Naive thymus-derived CD4-positive, alpha-beta T cell (primary cell): ENCODE results near the gene LRRC32. TPM values are rescaled to one million over a fixed set of nuclear protein-coding genes. Genes with fewer than 3 reads are reported as not detected.
A peak's percentile ranks its signal among the peaks of the same experiment; 100 is the strongest.

Experiments used
- ATAC-seq: fragments of 150-1000 bp; cut with Tn5 transposase; 2 replicates; pipeline ENCODE4 v1.10.0; 2021; ENCODE audit warnings: mild to moderate bottlenecking, moderate library complexity
- CTCF ChIA-PET: fragments of 350-600 bp; sonication (Branson Sonifier 250); formaldehyde crosslinking; loops from one replicate; lab custom pipeline; 2021; ENCODE audit warnings: antibody characterized with exemption; lab: Charles Lee
- POLR2A ChIA-PET: fragments of 350-600 bp; sonication (Branson Sonifier 250); formaldehyde crosslinking; loops from one replicate; lab custom pipeline; 2021; ENCODE audit warnings: antibody characterized with exemption, inconsistent platforms; lab: Charles Lee
- DNase-seq, 9 donors: peaks; one replicate each; pipeline versions ENCODE4 v3.0.0 to v3.0.0-alpha.2; 2020 to 2022; ENCODE audit warnings: mixed read lengths in 1 of 9
- H3K27ac ChIP-seq: one replicate; pipeline ENCODE4 v1.7.0; 2013; ENCODE audit warnings: mild to moderate bottlenecking, low read depth, low read length, moderate library complexity
- H3K27me3 ChIP-seq, 2 donors: one replicate each; pipeline ENCODE4 v1.7.0; 2013; ENCODE audit warnings: low read length in 2 of 2, mild to moderate bottlenecking in 2 of 2, moderate library complexity in 2 of 2; ENCODE audit not compliant: control insufficient read depth in 2 of 2, insufficient read depth in 2 of 2
- H3K36me3 ChIP-seq, 3 experiments: 1 replicate in 2 of 3; 2 replicates in 1 of 3; pipeline ENCODE4 v1.7.0; 2013; ENCODE audit warnings: low read length in 3 of 3, mild to moderate bottlenecking in 3 of 3, moderate library complexity in 1 of 3; ENCODE audit not compliant: insufficient read depth in 3 of 3, control insufficient read depth in 2 of 3
- H3K4me1 ChIP-seq, 2 donors: one replicate each; pipeline ENCODE4 v1.7.0; 2013; ENCODE audit warnings: low read length in 2 of 2, mild to moderate bottlenecking in 2 of 2, moderate library complexity in 1 of 2; ENCODE audit not compliant: control insufficient read depth in 2 of 2, insufficient read depth in 2 of 2
- H3K4me3 ChIP-seq: 2 replicates; pipeline ENCODE4 v1.7.0; 2013; ENCODE audit warnings: mild to moderate bottlenecking, low read length
- H3K9me3 ChIP-seq, 3 experiments: 1 replicate in 2 of 3; 2 replicates in 1 of 3; pipeline ENCODE4 v1.7.0; 2013; ENCODE audit warnings: low read length in 3 of 3; ENCODE audit not compliant: control insufficient read depth in 2 of 3
- H3K27ac Mint-ChIP-seq, 9 donors: one replicate each; pipeline ENCODE4 v1.8.0; 2020 to 2022; ENCODE audit warnings: mixed read lengths in 9 of 9, mild to moderate bottlenecking in 8 of 9, moderate library complexity in 5 of 9, inconsistent platforms in 2 of 9
- H3K27me3 Mint-ChIP-seq, 5 donors: one replicate each; pipeline ENCODE4 v1.8.0; 2021 to 2022; ENCODE audit warnings: mixed read lengths in 5 of 5, mild to moderate bottlenecking in 1 of 5
- H3K36me3 Mint-ChIP-seq, 5 donors: one replicate each; pipeline ENCODE4 v1.8.0; 2020 to 2022; ENCODE audit warnings: mixed read lengths in 5 of 5, mild to moderate bottlenecking in 3 of 5, inconsistent platforms in 1 of 5
- H3K4me1 Mint-ChIP-seq, 7 donors: one replicate each; pipeline ENCODE4 v1.8.0; 2020 to 2022; ENCODE audit warnings: mixed read lengths in 7 of 7, mild to moderate bottlenecking in 3 of 7, inconsistent platforms in 1 of 7
- H3K4me3 Mint-ChIP-seq, 10 donors: one replicate each; pipeline ENCODE4 v1.8.0; 2020 to 2022; ENCODE audit warnings: mild to moderate bottlenecking in 10 of 10, mixed read lengths in 10 of 10, moderate library complexity in 6 of 10, inconsistent platforms in 2 of 10
- H3K9me3 Mint-ChIP-seq, 11 donors: one replicate each; pipeline ENCODE4 v1.8.0; 2020 to 2022; ENCODE audit warnings: mixed read lengths in 11 of 11, mild to moderate bottlenecking in 4 of 11, inconsistent platforms in 1 of 11, moderate library complexity in 1 of 11
- intact Hi-C, 2 donors: fragments of 100-400 bp; cut with micrococcal nuclease; formaldehyde crosslinking; loops; one replicate each; pipeline ENCODE4 v1.15.1; 2023
- polyA plus RNA-seq, 2 donors: library from polyadenylated mRNA; unstranded; fragments of 300-500 nt; fragmentation: Illumina TruSeq; gene quantifications; one replicate each; pipeline ENCODE4 v1.2.3, GENCODE V29; 2021
- total RNA-seq, 6 experiments: library from RNA in 5 of 6; stranded (reverse) in 5 of 6; gene quantifications; 1 replicate in 5 of 6; 2 replicates in 1 of 6; pipeline ENCODE4 v1.2.3 and lab custom pipeline; 2021 to 2026

Gene LRRC32
- total and polyA plus RNA-seq, 7 experiments from 2014 or later, result 0.08 to 4.5 (median 0.61) TPM; not detected in 3

GRCh38 chr11:76700177-76701100, 29.9 kb upstream of the LRRC32 start:
- Histone ChIP-seq H3K36me3 (no peaks in the 10 kb centered on the region), H3K27me3 (no peaks in the 10 kb centered on the region), H3K4me3 (no peak overlapping the region), H3K9me3 (no peaks in the 10 kb centered on the region), H3K27ac (no peak overlapping the region), H3K4me1 (no peaks in the 10 kb centered on the region)
- Mint-ChIP-seq H3K4me3 (no peak overlapping the region), H3K4me1 (peaks cover 0 to 5% (median 0%) of the 10 kb centered on the region in 7 donors), H3K27ac (peak overlapping the region in 1 of 9 donors; percentile 0), H3K27me3 (peaks cover 4 to 17% (median 6%) of the 10 kb centered on the region in 5 donors), H3K36me3 (peaks cover 0 to 8% (median 0%) of the 10 kb centered on the region in 5 donors), H3K9me3 (peaks cover 0 to 11% (median 0%) of the 10 kb centered on the region in 11 donors)
- DNase-seq (no peak), ATAC-seq (peak; percentile 62)
- intact Hi-C loops, result no loop called here
- ChIA-PET CTCF (no interaction called here), POLR2A (no interaction called here)

- no peak overlapping the region for H3K27ac ChIP-seq
- Mint-ChIP-seq H3K27me3 (peaks cover 2 to 16% (median 6%) of the 10 kb centered on the region in 5 donors), H3K4me3 (no peak overlapping the region), H3K27ac (no peak overlapping the region), H3K9me3 (peaks cover 0 to 3% (median 0%) of the 10 kb centered on the region in 11 donors), H3K4me1 (peaks cover 0 to 8% (median 0%) of the 10 kb centered on the region in 7 donors), H3K36me3 (peaks cover 0 to 2% (median 0%) of the 10 kb centered on the region in 5 donors)
- intact Hi-C loops, result no loop called here
- H3K36me3 ChIP-seq, result no peaks in the 10 kb centered on the region
- no peaks in the 10 kb centered on the region for H3K27me3 ChIP-seq
- no peaks in the 10 kb centered on the region for H3K9me3 ChIP-seq
- ATAC-seq (no peak), DNase-seq (no peak)
- ChIA-PET CTCF (interaction anchor here (0.6 kb wide), 1 partner anchor 17 kb away, joined by 4 read pairs; no protein-coding TSS in a partner anchor), POLR2A (no interaction called here)
- no peak overlapping the region for H3K4me3 ChIP-seq
- no peaks in the 10 kb centered on the region for H3K4me1 ChIP-seq
Measured at GRCh38 chr11:76699451-76700091, 29.0 kb upstream of the LRRC32 start.

DNA sequence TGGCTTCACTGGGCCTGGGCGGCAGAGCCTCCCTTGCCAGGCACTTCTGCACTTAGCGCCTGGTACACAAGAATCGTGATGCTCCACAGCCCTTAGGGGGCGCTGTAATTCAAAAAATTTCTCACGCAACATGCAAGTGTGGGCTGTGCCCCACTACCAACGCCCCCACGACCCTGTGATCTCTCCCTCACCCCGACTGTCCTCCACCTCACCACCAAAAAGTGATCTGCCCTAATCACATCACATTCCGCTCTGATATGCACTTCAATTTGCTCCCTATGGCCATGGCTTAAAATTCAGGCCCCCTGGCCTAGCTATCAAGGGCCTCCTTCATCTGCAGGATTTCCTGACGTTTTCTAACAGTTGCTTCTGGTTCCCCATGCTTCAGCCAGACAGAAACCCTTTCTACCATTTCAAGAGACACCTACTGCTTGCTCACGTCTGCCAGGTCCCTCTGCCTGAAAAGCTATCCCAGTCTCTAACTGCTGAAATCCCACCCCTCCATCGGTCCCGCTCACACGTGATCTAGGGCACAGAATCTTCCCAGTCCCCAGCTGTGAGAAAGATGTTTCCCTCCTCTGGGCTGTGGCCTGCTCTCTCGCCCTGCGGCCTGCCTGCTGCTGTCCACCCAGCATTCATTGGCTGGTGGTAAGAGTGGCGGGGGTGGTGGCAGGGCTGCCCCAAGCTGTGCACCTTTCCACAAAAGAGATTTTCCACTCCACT, 27.9 kb upstream of the LRRC32 start:
- CTCF ChIA-PET, result no interaction called here
- no peaks in the 10 kb centered on the region for H3K36me3 Mint-ChIP-seq
- H3K4me1 Mint-ChIP-seq, result peaks cover 0 to 8% (median 0%) of the 10 kb centered on the region in 7 donors
- H3K27me3 Mint-ChIP-seq, result peaks cover 0 to 10% (median 2%) of the 10 kb centered on the region in 5 donors
- intact Hi-C loops, result no loop called here
- Histone ChIP-seq H3K27me3 (no peaks in the 10 kb centered on the region), H3K4me3 (no peak overlapping the region), H3K9me3 (no peaks in the 10 kb centered on the region), H3K27ac (no peak overlapping the region), H3K36me3 (no peaks in the 10 kb centered on the region), H3K4me1 (no peaks in the 10 kb centered on the region)
- DNase-seq (no peak), ATAC-seq (no peak)
- no peak overlapping the region for H3K27ac Mint-ChIP-seq
- POLR2A ChIA-PET, result no interaction called here
- H3K9me3 Mint-ChIP-seq, result no peaks in the 10 kb centered on the region
- no peak overlapping the region for H3K4me3 Mint-ChIP-seq

- no peak overlapping the region for H3K4me3 ChIP-seq
- intact Hi-C loops, result no loop called here
- no peaks in the 10 kb centered on the region for H3K4me1 ChIP-seq
- ChIA-PET CTCF (no interaction called here), POLR2A (no interaction called here)
- H3K9me3 ChIP-seq, result no peaks in the 10 kb centered on the region
- no peak for ATAC-seq
- no peak overlapping the region for H3K27ac ChIP-seq
- no peak for DNase-seq
- no peak overlapping the region for H3K27ac Mint-ChIP-seq
- H3K4me1 Mint-ChIP-seq, result peaks cover 0 to 9% (median 0%) of the 10 kb centered on the region in 7 donors
- no peaks in the 10 kb centered on the region for H3K36me3 Mint-ChIP-seq
- no peaks in the 10 kb centered on the region for H3K36me3 ChIP-seq
- no peaks in the 10 kb centered on the region for H3K27me3 ChIP-seq
- peaks cover 0 to 14% (median 0%) of the 10 kb centered on the region in 5 donors for H3K27me3 Mint-ChIP-seq
- H3K9me3 Mint-ChIP-seq, result no peaks in the 10 kb centered on the region
- H3K4me3 Mint-ChIP-seq, result no peak overlapping the region
Measured at GRCh38 chr11:76696756-76697155, 26.2 kb upstream of the LRRC32 start.

GRCh38 chr11:76695771-76696170, 25.2 kb upstream of the LRRC32 start:
- Mint-ChIP-seq H3K27me3 (peaks cover 0 to 14% (median 0%) of the 10 kb centered on the region in 5 donors), H3K4me3 (no peak overlapping the region), H3K27ac (no peak overlapping the region), H3K9me3 (no peaks in the 10 kb centered on the region), H3K4me1 (peaks cover 0 to 9% (median 0%) of the 10 kb centered on the region in 7 donors), H3K36me3 (no peaks in the 10 kb centered on the region)
- H3K4me3 ChIP-seq, result no peak overlapping the region
- H3K27me3 ChIP-seq, result no peaks in the 10 kb centered on the region
- ATAC-seq (no peak), DNase-seq (no peak)
- ChIA-PET CTCF (no interaction called here), POLR2A (no interaction called here)
- H3K36me3 ChIP-seq, result no peaks in the 10 kb centered on the region
- H3K27ac ChIP-seq, result no peak overlapping the region
- H3K9me3 ChIP-seq, result no peaks in the 10 kb centered on the region
- no peaks in the 10 kb centered on the region for H3K4me1 ChIP-seq
- intact Hi-C loops, result no loop called here

DNA sequence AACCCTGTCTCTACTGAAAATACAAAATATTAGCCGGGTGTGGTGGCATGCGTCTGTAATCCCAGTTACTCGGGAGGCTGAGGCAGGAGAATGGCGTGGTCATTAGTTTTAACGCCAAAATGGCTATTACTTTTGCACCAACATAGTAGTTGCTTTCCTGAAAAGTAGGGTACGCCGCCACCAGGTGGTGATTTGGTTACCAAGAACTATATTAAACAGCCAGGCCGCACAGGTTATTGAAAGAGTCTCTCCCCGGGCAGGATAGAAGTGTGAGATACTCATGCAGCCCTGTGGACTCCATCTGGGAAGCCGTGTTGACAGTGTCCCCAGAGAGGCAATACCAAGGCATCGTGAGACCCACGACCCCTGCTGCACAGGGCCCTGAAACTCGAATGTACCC, 24.6 kb upstream of the LRRC32 start:
- ChIA-PET POLR2A (no interaction called here), CTCF (no interaction called here)
- H3K27ac ChIP-seq, result no peak overlapping the region
- H3K27me3 Mint-ChIP-seq, result peaks cover 0 to 10% (median 0%) of the 10 kb centered on the region in 5 donors
- no peaks in the 10 kb centered on the region for H3K4me1 ChIP-seq
- no peak overlapping the region for H3K4me3 Mint-ChIP-seq
- H3K36me3 ChIP-seq, result no peaks in the 10 kb centered on the region
- no peaks in the 10 kb centered on the region for H3K27me3 ChIP-seq
- no peak overlapping the region for H3K27ac Mint-ChIP-seq
- H3K9me3 ChIP-seq, result no peaks in the 10 kb centered on the region
- ATAC-seq (no peak), DNase-seq (no peak)
- no peak overlapping the region for H3K4me3 ChIP-seq
- no peaks in the 10 kb centered on the region for H3K9me3 Mint-ChIP-seq
- peaks cover 0 to 9% (median 0%) of the 10 kb centered on the region in 7 donors for H3K4me1 Mint-ChIP-seq
- no peaks in the 10 kb centered on the region for H3K36me3 Mint-ChIP-seq
- intact Hi-C loops, result no loop called here
